GM15510 (cell line): ENCODE data around the gene LZTFL1.

ENCODE experiments used
- POLR2A ChIP-seq: IDR thresholded peaks from 3 replicates; pipeline ENCODE4 v1.6.1; 2011; ENCODE audit warnings: borderline replicate concordance; ENCODE audit not compliant: insufficient read length; ENCODE audit errors: extremely low read depth

LZTFL1 gene

GRCh38 chr3:45842851-45843625 is 1.1 kb upstream of the LZTFL1 start:
- TF ChIP-seq POLR2A, result no peak

GRCh38 chr3:45841420-45841756 is 531 bp downstream of the LZTFL1 start:
- TF ChIP-seq POLR2A, result no peak

GRCh38 chr3:45838466-45838865 is 3.5 kb downstream of the LZTFL1 start:
- no peak for TF ChIP-seq POLR2A

- no peak for TF ChIP-seq POLR2A
Measured at GRCh38 chr3:45832699-45833098, 9.2 kb downstream of the LZTFL1 start.

GRCh38 chr3:45830121-45830520 is 11.8 kb downstream of the LZTFL1 start:
- TF ChIP-seq POLR2A, result no peak

GRCh38 chr3:45826908-45827307 is 15.0 kb downstream of the LZTFL1 start:
- no peak for TF ChIP-seq POLR2A

- TF ChIP-seq POLR2A, result no peak
Measured at GRCh38 chr3:45826321-45826720, 15.6 kb downstream of the LZTFL1 start.

- no peak for TF ChIP-seq POLR2A
Measured at GRCh38 chr3:45821127-45821526, 20.8 kb downstream of the LZTFL1 start.

GRCh38 chr3:45819543-45819942 is 22.4 kb downstream of the LZTFL1 start:
- no peak for TF ChIP-seq POLR2A

GRCh38 chr3:45817831-45818522 is 23.9 kb downstream of the LZTFL1 start:
- TF ChIP-seq POLR2A, result no peak

GRCh38 chr3:45816544-45816943 is 25.4 kb downstream of the LZTFL1 start:
- no peak for TF ChIP-seq POLR2A

- TF ChIP-seq POLR2A, result no peak
Measured at GRCh38 chr3:45814322-45814721, 27.6 kb downstream of the LZTFL1 start.

- no peak for TF ChIP-seq POLR2A
Measured at GRCh38 chr3:45807681-45808540, 34.0 kb downstream of the LZTFL1 start.

- TF ChIP-seq POLR2A, result no peak
Measured at GRCh38 chr3:45807133-45807532, 34.8 kb downstream of the LZTFL1 start.

GRCh38 chr3:45806072-45806471 is 35.8 kb downstream of the LZTFL1 start:
- no peak for TF ChIP-seq POLR2A
